Measurements from ENCODE around the gene ADGRV1.

ADGRV1 gene

GRCh38 chr5:90878549-90879196 is 320.1 kb downstream of the ADGRV1 start:
- DNase-seq, result no peak

GRCh38 chr5:90881626-90882150 is 323.1 kb downstream of the ADGRV1 start:
- DNase-seq, result no peak

GRCh38 chr5:90882448-90882847 is 323.9 kb downstream of the ADGRV1 start:
- no peak for DNase-seq

- DNase-seq, result no peak
Measured at GRCh38 chr5:90885180-90885868, 326.7 kb downstream of the ADGRV1 start.

GRCh38 chr5:90886381-90886780 is 327.8 kb downstream of the ADGRV1 start:
- DNase-seq, result no peak

GRCh38 chr5:90888511-90889324 is 330.1 kb downstream of the ADGRV1 start:
- no peak for DNase-seq

- DNase-seq, result no peak
Measured at GRCh38 chr5:90889325-90889600, 330.7 kb downstream of the ADGRV1 start.

- DNase-seq, result no peak
Measured at GRCh38 chr5:90890180-90890579, 331.6 kb downstream of the ADGRV1 start.

- DNase-seq, result no peak
Measured at GRCh38 chr5:90894866-90895420, 336.3 kb downstream of the ADGRV1 start.

GRCh38 chr5:90897618-90898017 is 339.0 kb downstream of the ADGRV1 start:
- DNase-seq, result no peak

- DNase-seq, result no peak
Measured at GRCh38 chr5:90898326-90899013, 339.9 kb downstream of the ADGRV1 start.

GRCh38 chr5:90899014-90899604 is 340.5 kb downstream of the ADGRV1 start:
- DNase-seq, result no peak

- no peak for DNase-seq
Measured at GRCh38 chr5:90901261-90901660, 342.7 kb downstream of the ADGRV1 start.

GRCh38 chr5:90902170-90902569 is 343.6 kb downstream of the ADGRV1 start:
- no peak for DNase-seq

- DNase-seq, result no peak
Measured at GRCh38 chr5:90902651-90903386, 344.2 kb downstream of the ADGRV1 start.

- no peak for DNase-seq
Measured at GRCh38 chr5:90909101-90909503, 350.5 kb downstream of the ADGRV1 start.

- DNase-seq, result no peak
Measured at GRCh38 chr5:90909940-90910339, 351.3 kb downstream of the ADGRV1 start.

GRCh38 chr5:90911169-90911568 is 352.6 kb downstream of the ADGRV1 start:
- no peak for DNase-seq

- no peak for DNase-seq
Measured at GRCh38 chr5:90912476-90912875, 353.9 kb downstream of the ADGRV1 start.

GRCh38 chr5:90915393-90915792 is 356.8 kb downstream of the ADGRV1 start:
- no peak for DNase-seq

- no peak for DNase-seq
Measured at GRCh38 chr5:90916947-90917800, 358.6 kb downstream of the ADGRV1 start.
